A673 (cell line): ENCODE measurements around the gene MPO. TPM values are rescaled to one million over a fixed set of nuclear protein-coding genes. Genes with fewer than 3 reads are reported as not detected.

ENCODE experiments used
- BruUV-seq: library from RNA; stranded (reverse); fragments of 400-500 nt; replicated peaks from 2 replicates; lab custom pipeline; 2021; lab: Mats Ljungman, UMichigan
- CTCF ChIA-PET: fragments of 300-600 bp; sonication (Branson Sonifier 250); formaldehyde crosslinking; loops from one replicate; lab custom pipeline; 2022; ENCODE audit warnings: antibody characterized with exemption; lab: Charles Lee
- POLR2A ChIA-PET: fragments of 300-600 bp; sonication (Branson Sonifier 250); formaldehyde crosslinking; loops from one replicate; lab custom pipeline; 2022; ENCODE audit warnings: antibody characterized with exemption; ENCODE audit not compliant: low non-redundant PET; lab: Charles Lee
- DNase-seq: peaks from one replicate; pipeline ENCODE4 v3.0.0-alpha.2; 2015; ENCODE audit warnings: low spot score
- H3K27ac ChIP-seq: fragments of 200-600 bp; sonication (generic); 2 replicates; pipeline ENCODE4 v1.5.1; 2016; ENCODE audit warnings: mixed run types, low read depth, mild to moderate bottlenecking, mixed read lengths, antibody characterized with exemption, low read length; ENCODE audit not compliant: poor library complexity, severe bottlenecking
- H3K27me3 ChIP-seq: fragments of 200-600 bp; sonication (generic); replicated peaks from 2 replicates; pipeline ENCODE4 v1.6.1; 2017; ENCODE audit warnings: mixed run types, low read depth, mild to moderate bottlenecking, mixed read lengths, antibody characterized with exemption, low read length; ENCODE audit not compliant: insufficient read depth, poor library complexity
- H3K36me3 ChIP-seq: fragments of 200-600 bp; sonication (generic); 2 replicates; pipeline ENCODE4 v1.6.1; 2016; ENCODE audit warnings: mixed run types, mild to moderate bottlenecking, mixed read lengths, antibody characterized with exemption, low read length; ENCODE audit not compliant: insufficient read depth, poor library complexity, severe bottlenecking
- H3K4me1 ChIP-seq: fragments of 200-600 bp; sonication (generic); 2 replicates; pipeline ENCODE4 v1.6.1; 2017; ENCODE audit warnings: mixed run types, mild to moderate bottlenecking, mixed read lengths, antibody characterized with exemption, low read length; ENCODE audit not compliant: insufficient read depth, poor library complexity, severe bottlenecking
- H3K4me3 ChIP-seq: fragments of 200-600 bp; sonication (generic); 2 replicates; pipeline ENCODE4 v1.5.1; 2016; ENCODE audit warnings: low read depth, mixed run types, mild to moderate bottlenecking, mixed read lengths, low read length; ENCODE audit not compliant: poor library complexity, severe bottlenecking
- H3K9me3 ChIP-seq: fragments of 200-600 bp; sonication (generic); 2 replicates; pipeline ENCODE4 v1.6.1; 2016; ENCODE audit warnings: mixed run types, low read depth, mild to moderate bottlenecking, mixed read lengths, antibody characterized with exemption, low read length; ENCODE audit not compliant: poor library complexity, severe bottlenecking
- CTCF ChIP-seq: fragments of 300-800, 200-600 bp; sonication (generic); conservative IDR thresholded peaks from 2 replicates; pipeline ENCODE4 v1.5.1; 2017; ENCODE audit warnings: low read depth, mild to moderate bottlenecking, antibody characterized with exemption, low read length, moderate library complexity, mixed read lengths
- EZH2 ChIP-seq: fragments of 200-600 bp; sonication (generic); IDR thresholded peaks from 2 replicates; pipeline ENCODE4 v1.6.1; 2017; ENCODE audit warnings: borderline replicate concordance, low read depth, mild to moderate bottlenecking, mixed read lengths, antibody characterized with exemption, low read length; ENCODE audit not compliant: poor library complexity, severe bottlenecking
- intact Hi-C: fragments of 100-400 bp; cut with micrococcal nuclease; formaldehyde crosslinking; loops from one replicate; pipeline ENCODE4 v1.10.0; 2022; ENCODE audit not compliant: unreplicated experiment
- total RNA-seq: library from RNA; stranded (reverse); gene quantifications from 2 replicates; pipeline ENCODE4 v1.2.3, GENCODE V29; 2021

Gene MPO
- total RNA-seq, 1 experiment from 2014 or later, result not detected

DNA sequence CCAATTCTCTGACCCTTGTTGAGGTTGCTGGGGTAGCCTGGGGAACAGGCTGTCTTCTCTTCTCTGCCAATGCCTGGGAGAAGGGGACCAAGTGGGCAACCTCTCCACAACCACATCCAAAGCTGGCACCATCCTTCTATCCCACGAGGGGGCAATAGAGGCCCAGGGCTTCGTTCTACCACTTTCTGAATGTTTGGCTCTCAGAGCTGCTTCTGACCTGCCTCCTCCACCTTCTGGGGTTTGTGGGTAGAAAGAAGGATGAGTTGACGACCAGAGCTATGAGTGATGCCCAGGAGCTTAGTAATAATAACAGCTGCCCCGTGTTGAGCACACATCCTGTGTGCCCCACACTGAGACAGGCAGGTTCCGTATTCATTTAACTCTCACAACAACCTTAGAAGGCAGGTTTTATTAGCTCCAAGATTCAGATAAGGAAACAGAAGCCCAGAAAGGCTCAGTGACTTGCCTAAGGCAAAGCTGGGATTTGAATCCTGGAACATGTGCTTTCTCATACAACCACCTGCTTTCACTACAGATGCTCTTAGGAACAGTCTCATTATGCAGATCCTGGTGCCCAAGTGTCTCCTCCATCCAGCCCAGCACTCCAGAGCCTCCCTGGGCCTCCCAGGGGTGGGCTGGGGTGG lies 36.8 kb upstream of the MPO start:
- POLR2A ChIA-PET, result no interaction called here
- DNase-seq, result peak; percentile 58
- no TSS peak for BruUV-seq
- Histone ChIP-seq H3K27ac (no peak overlapping the region), H3K4me1 (peaks cover 15% of the 10 kb centered on the region), H3K4me3 (no peak overlapping the region), H3K9me3 (no peaks in the 10 kb centered on the region), H3K27me3 (no peaks in the 10 kb centered on the region), H3K36me3 (no peaks in the 10 kb centered on the region)
- TF ChIP-seq EZH2, result no peak
- TF ChIP-seq CTCF, result peak; percentile 71
- CTCF ChIA-PET, result interaction anchor here (0.5 to 1.7 kb wide), 6 partner anchors 9 to 1431 kb away, joined by 3 to 6 read pairs (median 4); partner anchors contain the start of gene RNF43
- intact Hi-C loops, result loop anchor here (5.0 kb wide), 1 partner anchor 130 kb away; no protein-coding TSS in a partner anchor

- POLR2A ChIA-PET, result no interaction called here
- CTCF ChIA-PET, result interaction anchor here (1.3 to 1.7 kb wide), 2 partner anchors 10 to 131 kb away, joined by 4 to 5 read pairs; no protein-coding TSS in a partner anchor
- DNase-seq, result no peak
- Histone ChIP-seq H3K9me3 (no peaks in the 10 kb centered on the region), H3K4me1 (peaks cover 15% of the 10 kb centered on the region), H3K27me3 (no peaks in the 10 kb centered on the region), H3K27ac (no peak overlapping the region), H3K36me3 (no peaks in the 10 kb centered on the region), H3K4me3 (no peak overlapping the region)
- TF ChIP-seq EZH2 (no peak), CTCF (no peak)
- no TSS peak for BruUV-seq
- intact Hi-C loops, result loop anchor here (5.0 kb wide), 1 partner anchor 131 kb away; no protein-coding TSS in a partner anchor
These were observed 35.7 kb upstream of the MPO start for GRCh38 chr17:58316260-58316960.

DNA sequence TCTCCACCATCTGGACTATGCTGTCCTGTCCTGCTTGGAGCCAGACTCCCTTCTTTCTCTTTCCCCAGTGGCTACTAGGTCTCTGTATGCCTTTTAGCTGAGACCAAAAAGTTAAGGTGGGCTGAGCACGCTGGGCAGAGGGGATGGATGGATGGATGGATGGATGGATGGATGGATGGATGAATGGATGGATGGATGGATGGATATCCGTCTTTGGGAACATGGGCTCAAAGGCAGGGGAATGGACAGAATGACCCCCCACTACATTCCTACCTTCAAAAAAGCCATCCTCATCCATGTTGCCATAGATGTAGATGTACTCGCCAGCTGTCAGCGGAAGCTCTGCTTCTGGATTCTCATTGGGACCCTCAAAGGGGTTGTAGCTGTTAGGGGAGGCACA lies 35.0 kb upstream of the MPO start:
- no peak for DNase-seq
- CTCF ChIA-PET, result interaction anchor here (0.5 kb wide), 1 partner anchor 36 kb away, joined by 7 read pairs; no protein-coding TSS in a partner anchor
- H3K9me3 ChIP-seq, result no peaks in the 10 kb centered on the region
- no peak overlapping the region for H3K27ac ChIP-seq
- H3K36me3 ChIP-seq, result no peaks in the 10 kb centered on the region
- H3K4me3 ChIP-seq, result no peak overlapping the region
- no TSS peak for BruUV-seq
- peaks cover 15% of the 10 kb centered on the region for H3K4me1 ChIP-seq
- no peak for TF ChIP-seq CTCF
- no peak for TF ChIP-seq EZH2
- intact Hi-C loops, result loop anchor here (5.0 kb wide), 1 partner anchor 132 kb away; no protein-coding TSS in a partner anchor
- POLR2A ChIA-PET, result no interaction called here
- no peaks in the 10 kb centered on the region for H3K27me3 ChIP-seq
